GM21390 (cell line): ENCODE measurements around the gene PAK4.
"Not testable (repeated sequence)": the region's sequence is repeated elsewhere in the genome, so short reads cannot be mapped to it uniquely, and the experiment has no call there.

Source experiments
- ATAC-seq: cut with Tn5 transposase; IDR thresholded peaks from one replicate; pipeline ENCODE4 v1.9.1; 2021; ENCODE audit not compliant: unreplicated experiment

Gene PAK4

DNA sequence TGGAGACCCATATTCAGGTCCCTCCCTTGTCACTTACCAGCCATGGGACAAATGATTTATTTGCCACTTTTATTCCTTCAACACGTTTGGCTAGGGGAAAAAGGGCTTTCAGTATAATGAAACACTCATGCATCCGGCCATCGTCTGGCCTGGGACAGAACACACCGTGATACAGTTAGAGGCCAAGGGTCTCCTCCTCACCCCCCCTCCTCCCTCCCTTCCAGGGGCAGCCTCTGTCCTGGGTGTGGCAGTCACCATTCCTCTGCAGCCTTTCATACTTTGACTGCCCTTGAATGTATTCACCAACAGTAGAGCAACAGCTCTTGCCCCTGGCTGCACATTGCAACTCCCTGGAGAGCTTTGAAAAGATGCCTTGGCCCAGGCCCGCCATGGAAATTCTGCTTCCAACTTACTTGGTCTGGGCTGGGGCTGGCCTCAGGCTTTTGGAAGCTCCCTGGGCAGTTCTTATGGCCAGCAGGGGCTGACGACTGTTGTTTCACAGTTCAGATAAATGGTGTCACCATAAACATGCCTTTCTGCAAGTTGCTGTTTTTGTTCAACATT is 3.0 kb downstream of the PAK4 start:
- no peak for ATAC-seq

DNA sequence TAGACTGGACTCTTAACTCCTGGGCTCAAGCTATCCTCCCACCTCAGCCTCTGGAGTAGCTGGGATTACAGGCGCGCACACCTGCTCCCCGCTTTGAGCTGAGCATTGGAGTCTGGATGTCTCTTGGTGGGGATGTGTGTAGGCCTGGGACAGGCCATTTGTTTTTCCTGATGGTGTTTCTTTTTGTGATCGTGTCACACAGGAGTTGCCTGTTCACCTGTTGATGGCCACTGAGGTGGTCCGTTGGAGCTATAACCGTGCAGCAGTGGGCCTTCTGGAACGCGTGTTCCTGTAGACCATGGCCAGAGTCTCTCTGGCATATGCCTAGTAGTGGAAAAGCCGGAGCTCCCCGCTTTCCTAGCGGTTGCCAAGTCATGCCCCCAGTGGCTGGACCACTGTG is 3.5 kb downstream of the PAK4 start:
- no peak for ATAC-seq

DNA sequence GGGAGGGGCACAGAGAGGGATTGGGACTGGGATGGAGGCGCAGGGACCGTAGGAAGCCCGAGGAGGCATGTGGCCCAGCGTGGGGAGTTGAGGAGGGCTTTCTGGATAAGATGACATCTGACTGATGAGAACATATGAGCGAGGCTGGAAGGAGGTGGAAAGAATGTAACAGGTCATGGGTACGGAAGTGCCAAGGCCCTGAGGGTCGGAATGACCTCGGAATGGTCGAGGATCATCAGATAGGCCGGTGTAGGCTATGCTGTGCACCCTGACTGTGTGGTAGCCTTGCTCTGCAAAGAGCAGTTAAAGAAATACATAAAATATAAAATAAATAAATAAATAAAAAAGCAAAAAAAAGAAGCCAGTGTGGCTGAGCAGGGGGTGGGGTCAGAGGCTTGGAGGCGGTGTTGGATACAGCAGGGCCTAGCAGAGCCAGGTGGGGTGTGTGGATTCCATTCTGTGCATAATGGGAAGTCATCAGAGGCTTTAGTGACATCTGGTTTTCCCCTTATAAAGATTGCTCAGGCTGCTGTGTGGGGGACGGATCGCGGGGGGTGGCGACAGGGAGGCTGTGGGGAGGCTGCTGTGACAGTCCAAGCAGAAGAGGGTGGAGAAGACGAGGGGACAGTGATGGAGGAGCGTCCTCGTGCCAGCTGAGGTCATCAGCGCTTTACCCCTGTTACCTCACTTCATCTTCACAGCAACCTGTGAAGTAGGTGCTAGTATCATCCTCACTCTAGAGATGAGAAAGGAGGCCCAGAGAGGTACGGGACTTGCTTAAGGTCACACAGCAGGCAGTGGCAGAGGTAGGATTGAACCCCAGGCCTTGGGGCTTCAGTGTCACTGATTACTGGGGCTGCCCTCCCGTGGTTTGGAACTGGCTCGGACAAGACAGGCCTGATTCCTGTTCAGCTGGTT is 5.0 kb downstream of the PAK4 start:
- ATAC-seq = no peak

DNA sequence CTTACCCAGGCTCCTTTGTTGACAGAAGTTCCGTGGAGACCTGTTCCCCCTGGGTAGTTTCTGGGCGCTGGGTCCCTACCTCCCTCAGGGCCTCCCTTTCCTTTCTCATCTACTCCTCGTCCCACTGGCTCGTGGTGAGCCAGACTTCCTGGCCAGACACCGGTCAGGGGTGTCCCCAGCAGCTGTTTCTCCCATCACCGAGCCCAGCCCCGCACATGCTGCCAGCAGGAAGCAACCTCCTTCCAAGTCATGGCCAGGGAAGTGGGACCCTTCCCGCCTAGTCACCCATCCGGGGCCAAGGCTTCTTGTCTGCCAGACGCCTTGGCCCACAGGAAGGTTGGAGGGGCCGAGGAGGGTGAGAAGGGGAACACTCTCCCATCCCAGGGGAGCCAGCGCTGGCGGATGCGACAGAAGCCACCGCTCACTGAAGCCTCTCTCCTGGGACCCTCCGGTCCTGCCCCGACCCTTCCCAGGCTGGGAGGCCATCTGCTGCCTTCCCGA is 5.7 kb downstream of the PAK4 start:
- ATAC-seq = no peak

DNA sequence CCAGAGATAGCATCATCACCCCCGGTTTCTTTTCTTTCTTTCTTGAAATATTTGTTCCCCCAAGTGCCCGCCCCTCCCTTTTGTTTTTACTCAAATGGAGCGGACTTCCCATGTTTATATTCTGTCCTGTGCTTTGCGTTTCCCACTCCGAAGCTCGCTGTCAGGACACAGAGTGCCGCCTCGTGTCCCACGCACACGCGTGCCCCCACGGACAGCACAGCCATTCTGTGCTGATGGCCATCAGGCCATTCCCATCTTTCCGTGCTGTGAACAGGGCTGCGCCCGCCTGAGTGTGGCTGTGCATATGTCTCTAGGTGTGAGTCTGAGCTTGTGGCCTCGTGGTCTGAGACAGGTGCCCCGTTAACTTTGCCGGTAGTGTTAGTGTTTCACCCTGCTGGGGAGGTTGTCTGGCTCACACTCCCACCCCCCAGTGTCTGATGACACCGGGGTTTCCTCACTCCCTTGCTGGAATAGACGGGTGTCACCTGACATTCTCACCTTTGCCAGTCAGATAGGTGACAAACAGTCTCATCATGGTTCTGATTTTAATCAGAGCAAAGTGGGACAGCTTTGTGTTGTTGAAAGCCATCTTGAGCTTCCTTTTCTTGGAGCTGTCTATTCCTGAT is 6.9 kb downstream of the PAK4 start:
- ATAC-seq = no peak

DNA sequence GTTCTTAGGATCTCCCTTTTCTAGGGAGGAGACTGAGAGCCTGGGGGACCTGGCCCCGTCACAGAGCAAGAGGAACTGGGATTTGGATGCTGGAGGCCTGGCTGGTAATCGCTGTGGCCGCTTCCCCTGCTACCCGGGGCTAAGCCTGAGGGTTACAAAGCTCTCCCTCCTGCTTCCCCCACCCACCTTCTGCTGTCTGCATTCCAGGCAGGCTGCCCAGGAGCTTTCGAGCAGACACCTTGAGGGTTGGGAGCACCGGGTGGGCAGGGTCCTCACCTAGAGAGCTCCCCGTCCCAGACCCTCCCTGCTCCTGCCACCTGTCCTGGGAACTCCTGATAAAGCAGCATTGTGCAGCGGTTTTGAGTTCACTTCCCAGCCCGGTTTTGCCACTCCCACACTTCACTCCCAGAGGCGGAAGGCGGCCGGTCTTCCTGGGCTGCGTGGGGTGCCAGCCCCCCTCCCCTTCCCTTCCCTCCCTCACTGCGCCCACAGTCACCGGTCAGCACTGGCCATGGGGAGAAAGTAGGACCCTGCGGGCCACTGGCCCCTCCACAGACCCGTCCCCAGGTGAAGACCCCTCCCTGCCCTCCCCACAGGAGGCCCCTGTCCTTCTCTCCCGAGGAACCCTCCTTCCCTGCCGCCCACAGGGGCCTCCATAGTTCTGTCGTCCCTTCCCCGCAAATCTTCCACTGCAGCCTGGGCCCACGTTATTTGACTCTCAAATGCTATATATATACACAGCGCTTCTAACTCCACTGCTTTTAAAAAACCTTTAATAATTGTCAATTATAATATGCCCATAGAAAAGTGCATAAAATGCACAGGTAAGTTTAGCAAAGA is 8.1 kb downstream of the PAK4 start:
- ATAC-seq = no peak

DNA sequence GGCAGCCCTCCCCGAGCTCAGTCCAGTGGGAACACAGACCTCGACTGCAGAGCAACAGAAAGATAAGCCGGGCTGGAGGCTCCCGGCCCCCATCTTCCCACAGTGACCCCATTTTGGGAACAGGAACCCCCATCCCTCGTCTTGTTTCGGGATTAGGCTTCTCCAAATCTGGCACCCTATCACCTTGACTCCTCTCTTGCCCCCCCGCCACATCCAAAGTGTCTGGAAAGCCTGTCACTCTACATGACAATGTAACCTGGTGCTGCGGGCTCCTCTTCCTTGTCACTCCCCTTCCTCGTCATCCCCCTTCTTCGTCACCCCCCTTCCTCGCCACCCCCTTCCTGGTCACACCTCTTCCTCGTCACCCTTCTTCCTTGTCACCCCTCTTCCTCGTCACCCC is 10.1 kb downstream of the PAK4 start:
- ATAC-seq = no peak

DNA sequence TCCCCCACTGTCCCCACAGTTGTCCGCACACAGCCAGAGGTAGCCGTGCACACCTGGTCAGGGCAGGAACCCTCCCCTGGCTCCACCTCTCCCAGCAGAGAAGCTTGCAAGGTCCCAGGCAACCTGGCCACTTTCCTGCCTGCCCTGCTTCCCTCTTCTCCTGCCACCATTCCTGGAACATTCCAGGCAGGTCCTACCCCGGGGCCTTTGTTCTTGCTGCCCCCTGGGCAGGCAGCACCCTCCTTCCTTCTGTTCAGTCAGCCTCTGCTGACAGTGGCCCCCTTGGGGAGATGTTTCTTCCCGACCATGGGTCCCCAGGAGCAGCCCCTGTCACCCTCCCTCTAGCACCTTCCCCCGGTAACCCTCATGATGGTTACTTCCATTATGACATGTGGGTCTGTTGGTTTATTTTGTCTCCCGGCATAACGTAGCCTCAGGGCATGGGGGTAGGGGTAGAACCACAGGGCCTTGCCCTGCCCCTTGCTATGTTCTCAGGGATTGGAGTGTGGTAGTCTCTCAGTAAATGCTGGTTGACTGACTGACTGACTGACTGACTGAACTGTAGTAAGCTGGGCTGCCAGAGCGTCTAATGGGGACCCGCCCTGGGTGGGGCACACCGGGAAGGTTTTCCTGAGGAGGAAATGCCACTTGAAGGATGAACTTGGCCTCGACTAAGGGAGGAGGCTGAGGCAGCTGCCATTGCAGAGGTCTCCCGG is 10.8 kb downstream of the PAK4 start:
- no peak for ATAC-seq

DNA sequence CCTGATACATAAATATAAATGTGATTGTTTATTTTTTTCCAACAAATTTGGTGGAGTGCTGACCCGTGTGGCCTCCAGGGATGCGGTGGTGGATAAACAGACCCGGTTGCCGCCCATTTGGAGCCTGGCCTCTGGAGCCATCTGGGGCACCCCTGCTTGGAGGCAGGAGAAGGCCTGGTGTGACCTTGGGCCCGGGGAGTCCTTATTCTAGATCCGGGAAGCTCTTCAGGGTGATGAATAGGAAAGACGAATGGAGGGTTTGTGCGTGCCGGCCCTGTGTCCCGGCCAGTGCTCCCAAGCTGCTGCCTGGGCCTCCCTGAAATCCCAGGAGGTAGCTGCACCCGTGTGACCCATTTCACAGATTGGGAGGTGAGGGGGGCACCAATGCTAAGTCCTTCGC is 11.5 kb downstream of the PAK4 start:
- ATAC-seq = no peak

DNA sequence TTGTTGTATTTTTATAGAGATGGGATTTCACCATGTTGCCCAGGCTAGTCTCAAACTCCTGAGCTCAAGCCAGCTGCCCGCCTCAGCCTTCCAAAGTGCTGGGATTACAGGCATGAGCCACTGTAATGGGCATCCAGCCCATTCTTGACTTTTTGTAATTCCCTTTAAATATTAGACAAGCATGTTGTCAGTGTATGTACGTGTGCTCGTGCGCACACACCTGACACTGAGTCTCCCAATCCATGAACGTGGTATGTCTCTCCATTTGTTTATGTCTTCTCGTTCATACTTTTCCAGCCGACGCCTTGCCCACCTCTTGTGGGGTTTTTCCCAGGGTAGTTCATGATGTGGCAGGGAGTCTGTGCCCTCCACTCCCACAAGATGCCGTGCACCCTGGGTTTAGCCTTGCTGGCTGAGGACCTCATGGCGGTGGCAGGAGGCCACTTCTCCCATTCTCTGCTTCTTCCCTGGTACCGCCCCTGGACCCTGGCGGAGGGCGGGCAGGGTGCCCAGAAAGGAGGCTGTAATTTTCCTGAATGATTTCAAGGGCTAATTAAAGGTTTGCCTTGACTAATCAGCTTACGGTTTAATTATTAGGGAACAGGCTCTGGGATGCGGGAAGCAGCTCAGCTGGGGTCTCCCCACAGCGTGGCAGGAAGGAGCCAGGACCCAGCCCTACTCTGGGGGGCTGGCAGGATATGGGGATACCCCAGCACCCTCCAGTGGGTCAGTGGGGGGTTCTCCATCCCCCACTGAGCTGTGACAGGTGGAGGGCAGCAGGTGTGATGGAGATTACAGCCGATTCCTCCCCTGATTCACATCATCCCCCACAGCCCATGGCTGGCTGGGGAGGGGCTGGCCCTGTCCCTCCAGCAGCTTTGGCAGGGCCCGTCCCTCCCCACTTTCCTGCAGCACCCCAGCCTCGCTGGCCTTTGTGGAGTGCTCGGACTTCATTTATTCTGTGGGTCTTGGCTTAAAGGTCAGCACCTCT is 12.9 kb downstream of the PAK4 start:
- ATAC-seq = no peak

DNA sequence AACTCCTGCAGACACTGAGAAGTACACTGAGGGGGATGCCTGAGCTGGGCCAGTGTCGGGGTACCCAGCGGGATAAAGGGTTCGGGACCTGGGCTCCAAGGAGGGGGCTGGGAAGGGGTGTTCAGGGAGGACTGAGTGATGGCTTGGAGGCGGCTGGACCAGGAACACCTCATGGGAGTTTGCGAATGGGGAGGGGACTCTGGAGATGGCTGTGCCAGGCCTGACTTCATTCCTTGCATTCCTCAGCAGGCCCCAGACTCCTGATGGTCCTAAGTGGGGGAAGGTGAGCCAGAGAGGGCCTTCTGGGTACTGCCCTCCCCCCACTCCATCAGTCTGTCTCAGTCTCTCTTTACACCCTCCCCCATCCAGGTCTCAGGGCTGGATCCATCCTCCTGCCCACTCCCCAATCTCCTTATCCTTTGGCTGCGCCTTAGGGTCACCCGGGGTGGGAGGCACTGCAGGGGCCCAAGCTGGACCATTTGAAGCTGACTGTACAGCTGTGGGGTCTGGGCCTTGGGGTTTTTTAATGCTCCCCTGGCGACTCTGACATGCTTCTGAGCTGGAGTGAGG is 13.8 kb downstream of the PAK4 start:
- no peak for ATAC-seq

DNA sequence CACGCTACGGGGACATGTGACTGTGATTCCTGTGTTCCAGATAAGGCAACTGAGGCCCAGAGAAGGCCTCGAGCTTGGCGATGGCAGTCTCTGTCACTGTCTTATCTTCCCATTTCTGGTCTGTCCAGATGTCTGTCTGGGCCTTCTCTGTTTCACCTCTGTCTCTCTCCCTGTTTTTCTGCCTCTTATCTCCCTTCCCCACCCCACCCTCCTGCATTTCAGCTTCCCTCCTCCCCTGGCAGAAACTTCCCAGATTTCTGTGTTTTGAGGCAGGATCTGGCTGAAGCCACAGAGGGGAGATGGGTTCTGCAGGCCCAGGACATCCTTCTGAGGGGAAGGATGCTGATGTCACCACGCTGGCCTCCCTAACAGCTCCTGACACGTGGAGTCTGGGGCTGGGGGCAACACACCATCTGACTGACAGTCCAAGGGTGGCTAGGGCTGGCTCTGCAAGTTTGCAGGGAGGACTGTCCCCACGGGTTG is 14.4 kb downstream of the PAK4 start:
- ATAC-seq = no peak

DNA sequence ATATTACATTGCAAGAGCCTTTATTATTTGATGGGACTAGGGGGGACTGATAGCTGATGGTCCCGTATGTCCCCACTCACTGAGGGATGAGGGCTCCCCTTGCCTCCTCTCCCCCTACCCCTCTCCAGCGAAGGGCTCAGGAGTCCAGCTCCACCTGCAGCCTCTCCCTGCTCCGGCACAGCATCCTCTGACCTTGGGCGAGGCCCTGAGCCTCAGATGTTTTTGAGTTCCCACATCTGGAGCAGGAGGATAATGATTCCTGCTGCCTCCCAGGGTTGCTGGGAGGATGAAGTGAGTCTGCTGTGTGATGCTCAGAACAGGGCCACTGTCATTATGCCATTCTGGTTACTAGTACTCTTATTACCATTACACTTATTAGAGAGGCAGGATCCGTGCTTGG is 15.0 kb downstream of the PAK4 start:
- ATAC-seq = no peak

DNA sequence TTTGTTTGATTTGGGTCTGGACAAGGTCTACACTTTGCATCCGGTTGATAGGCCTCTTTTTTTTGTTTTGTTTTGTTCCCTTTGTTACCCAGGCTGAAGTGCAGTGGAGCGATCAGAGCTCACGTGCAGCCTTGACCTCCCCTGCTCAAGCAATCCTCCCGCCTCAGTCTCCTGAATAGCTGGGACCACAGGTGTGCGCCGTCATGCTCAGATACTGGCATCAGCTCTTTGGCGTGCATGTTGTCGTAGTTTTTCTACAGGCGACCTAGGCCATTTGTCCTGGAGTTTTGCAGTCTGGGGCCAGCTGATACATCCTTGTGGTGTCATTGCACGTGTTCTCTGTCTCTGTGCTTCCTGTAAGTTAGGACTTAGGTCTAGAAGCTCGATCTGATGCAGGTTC is 16.3 kb downstream of the PAK4 start:
- no peak for ATAC-seq

DNA sequence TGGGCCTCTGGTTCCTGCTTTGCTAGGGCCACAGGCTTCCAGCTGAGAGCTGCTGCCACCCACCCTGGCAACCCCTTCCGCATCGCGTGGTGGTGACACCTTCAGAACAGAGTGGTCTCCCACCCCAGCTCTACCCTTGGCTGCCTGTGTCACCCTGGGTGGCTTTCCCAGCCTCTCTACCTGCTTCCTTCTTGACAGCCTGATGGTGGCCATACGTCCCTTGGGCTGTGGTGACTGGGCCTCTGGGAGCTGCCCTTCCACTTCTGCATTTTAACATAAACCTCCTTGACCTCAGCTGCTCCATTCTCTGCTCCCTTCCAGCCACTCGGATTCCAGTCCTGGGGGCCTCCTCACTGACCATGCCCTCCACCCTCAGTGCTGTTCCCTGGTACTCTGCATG is 17.0 kb downstream of the PAK4 start:
- ATAC-seq = no peak

DNA sequence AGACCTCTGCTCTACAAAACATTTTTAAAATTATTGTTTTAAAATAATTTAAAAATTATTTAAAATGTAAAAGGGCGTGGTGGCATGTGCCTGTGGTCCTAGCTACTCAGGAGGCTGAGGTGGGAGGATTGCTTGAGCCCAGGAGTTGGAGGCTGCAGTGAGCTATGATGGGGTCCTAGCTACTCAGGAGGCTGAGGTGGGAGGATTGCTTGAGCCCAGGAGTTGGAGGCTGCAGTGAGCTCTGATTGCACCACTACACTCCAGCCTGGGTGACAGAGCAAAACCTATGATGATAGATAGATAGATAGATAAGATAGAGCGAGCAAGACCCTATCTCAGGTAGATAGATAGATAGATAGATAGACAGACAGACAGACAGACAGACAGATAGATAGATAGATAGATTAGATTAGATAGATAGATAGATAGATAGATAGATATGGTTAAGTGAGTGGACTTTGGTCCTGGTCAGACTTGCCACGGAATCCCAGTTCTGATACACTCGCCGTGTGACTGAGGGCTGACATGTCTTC is 18.2 kb downstream of the PAK4 start:
- ATAC-seq = not testable (repeated sequence)

DNA sequence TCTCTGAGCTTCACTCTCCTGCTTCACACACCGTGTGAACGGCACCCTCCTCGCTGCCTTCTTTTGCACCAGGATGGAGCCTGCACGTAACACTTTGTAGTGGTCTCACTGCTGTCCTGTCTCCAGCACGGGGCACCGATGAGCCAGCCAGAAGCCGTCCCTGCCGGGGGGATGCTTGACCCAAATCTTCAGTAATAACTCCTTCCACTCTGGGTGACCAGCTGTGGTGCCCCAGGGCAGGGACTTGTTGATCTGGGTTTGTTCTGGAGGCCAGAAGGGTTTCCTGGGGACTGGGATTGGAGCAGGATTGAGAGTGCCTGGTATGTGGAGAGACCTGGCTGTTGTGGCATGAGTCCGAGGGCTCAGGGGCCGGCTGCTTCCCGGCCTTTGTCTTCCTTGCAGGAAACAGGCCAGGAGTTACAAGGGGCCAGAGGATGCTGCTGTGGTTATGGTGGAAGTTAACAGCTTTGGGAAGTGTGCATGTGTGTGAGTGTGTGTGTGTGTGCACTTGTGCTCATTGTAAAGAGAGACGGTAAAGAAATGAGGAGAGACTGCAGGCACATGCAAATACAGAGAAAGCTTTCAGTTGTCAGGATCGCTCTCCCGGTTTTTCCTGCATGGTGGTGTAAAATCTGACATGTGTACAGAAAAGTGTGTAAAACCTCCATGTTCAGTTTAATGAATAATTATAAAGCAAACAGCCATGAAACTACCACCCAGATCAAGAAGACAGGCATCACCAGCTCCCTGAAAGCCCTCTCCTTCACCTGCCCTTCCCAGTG is 18.9 kb downstream of the PAK4 start:
- ATAC-seq = no peak
